GM23248 (cell line): ENCODE data around the gene SIVA1. TPM values are rescaled to one million over a fixed set of nuclear protein-coding genes. Genes with fewer than 3 reads are reported as not detected.
A peak's percentile ranks its signal among the peaks of the same experiment; 100 is the strongest.

Source experiments
- DNase-seq: peaks from one replicate; pipeline ENCODE4 v3.0.0-alpha.2; 2015
- H2AFZ ChIP-seq: fragments of 200-600 bp; sonication (generic); 2 replicates; pipeline ENCODE4 v1.6.1; 2016; ENCODE audit warnings: antibody characterized with exemption
- H3F3A ChIP-seq: fragments of 200-600 bp; sonication (generic); 2 replicates; pipeline ENCODE4 v1.6.1; 2016; ENCODE audit warnings: mild to moderate bottlenecking, antibody characterized with exemption, mixed run types; ENCODE audit not compliant: insufficient read depth
- H3K27ac ChIP-seq: fragments of 200-600 bp; sonication (generic); 2 replicates; pipeline ENCODE4 v1.5.1; 2016; ENCODE audit warnings: mild to moderate bottlenecking
- H3K27me3 ChIP-seq: fragments of 200-600 bp; sonication (generic); replicated peaks from 2 replicates; pipeline ENCODE4 v1.6.1; 2016; ENCODE audit warnings: mild to moderate bottlenecking; ENCODE audit not compliant: insufficient read depth
- H3K36me3 ChIP-seq: fragments of 200-600 bp; sonication (generic); 2 replicates; pipeline ENCODE4 v1.6.1; 2016; ENCODE audit warnings: low read depth, mild to moderate bottlenecking
- H3K4me1 ChIP-seq: fragments of 200-600 bp; sonication (generic); 2 replicates; pipeline ENCODE4 v1.6.1; 2016; ENCODE audit warnings: mild to moderate bottlenecking; ENCODE audit not compliant: insufficient read depth
- H3K4me2 ChIP-seq: fragments of 200-600 bp; sonication (generic); one replicate; pipeline ENCODE4 v1.6.1; 2016; ENCODE audit warnings: mild to moderate bottlenecking; ENCODE audit not compliant: unreplicated experiment
- H3K4me3 ChIP-seq: fragments of 200-600 bp; sonication (generic); 2 replicates; pipeline ENCODE4 v1.5.1; 2016; ENCODE audit warnings: mild to moderate bottlenecking
- H3K79me2 ChIP-seq: fragments of 200-600 bp; sonication (generic); 2 replicates; pipeline ENCODE4 v1.6.1; 2016; ENCODE audit warnings: mild to moderate bottlenecking; ENCODE audit not compliant: insufficient read depth
- H3K9ac ChIP-seq: fragments of 200-600 bp; sonication (generic); 2 replicates; pipeline ENCODE4 v1.6.1; 2016; ENCODE audit warnings: mild to moderate bottlenecking
- H3K9me2 ChIP-seq: fragments of 200-600 bp; sonication (generic); 2 replicates; pipeline ENCODE4 v1.6.1; 2016; ENCODE audit warnings: mixed run types, mild to moderate bottlenecking, moderate library complexity; ENCODE audit not compliant: insufficient read depth
- H3K9me3 ChIP-seq: fragments of 200-600 bp; sonication (generic); one replicate; pipeline ENCODE4 v1.6.1; 2017; ENCODE audit warnings: low read depth
- H4K20me1 ChIP-seq: fragments of 200-600 bp; sonication (generic); 2 replicates; pipeline ENCODE4 v1.6.0; 2016; ENCODE audit not compliant: insufficient read depth
- EZH2 ChIP-seq: fragments of 200-600 bp; sonication (generic); IDR thresholded peaks from 2 replicates; pipeline ENCODE4 v1.6.1; 2018; ENCODE audit warnings: antibody characterized with exemption, mild to moderate bottlenecking; ENCODE audit not compliant: insufficient read depth, poor library complexity, severe bottlenecking
- EZH2phosphoT487 ChIP-seq: fragments of 200-600 bp; sonication (generic); IDR thresholded peaks from 2 replicates; pipeline ENCODE4 v1.6.1; 2018; ENCODE audit warnings: antibody characterized with exemption, moderate library complexity, mild to moderate bottlenecking, low read depth; ENCODE audit not compliant: insufficient read depth
- WGBS, 2 experiments: methylation state at CpG; one replicate each; pipeline ENCODE4 v1.1.6; 2015 to 2017; ENCODE audit warnings: low lambda C conversion rate in 2 of 2, low coverage in 1 of 2; ENCODE audit errors: missing lambda C conversion rate in 2 of 2; 5-methylcytosine and 5-hydroxymethylcytosine counted together
- in situ Hi-C: fragments of 300-500 bp; cut with MboI; formaldehyde crosslinking; loops from 2 replicates; pipeline ENCODE4 v1.15.0; 2020
- polyA plus RNA-seq: library from polyadenylated mRNA; unstranded; fragments of >200 nt; fragmentation: Nextera tagmentation; extraction: Ambion mirVana; gene quantifications from 2 replicates; pipeline ENCODE4 v1.2.1, GENCODE V29; 2016
- total RNA-seq: library from RNA; depleted of rRNA; stranded (reverse); fragments of >200 nt; shearing (Covaris generic); gene quantifications from 2 replicates; pipeline ENCODE4 v1.2.3, GENCODE V29; 2014

SIVA1 gene
- total and polyA plus RNA-seq, 2 experiments from 2014 or later = 132 to 174 TPM

- no peaks in the 10 kb centered on the region for H3K9me2 ChIP-seq
- H2AFZ ChIP-seq = no peak overlapping the region
- H4K20me1 ChIP-seq = no peaks in the 10 kb centered on the region
- in situ Hi-C loops = no loop called here
- no peaks in the 10 kb centered on the region for H3K9me3 ChIP-seq
- peak; percentile 81 for DNase-seq
- TF ChIP-seq EZH2 (no peak), EZH2phosphoT487 (no peak)
- no peak overlapping the region for H3K27ac ChIP-seq
- no peak overlapping the region for H3K4me3 ChIP-seq
- no peak overlapping the region for H3K9ac ChIP-seq
- WGBS, 2 experiments = 16 to 17% methylated on average over 22 to 25 of the region's 25 CpGs
- peaks cover 6% of the 10 kb centered on the region; the same call in 1 of the 2 replicates for H3F3A ChIP-seq
- H3K4me2 ChIP-seq = no peak overlapping the region
- no peaks in the 10 kb centered on the region for H3K4me1 ChIP-seq
- H3K36me3 ChIP-seq = peaks cover 6% of the 10 kb centered on the region; the same call in 1 of the 2 replicates
- H3K79me2 ChIP-seq = no peaks in the 10 kb centered on the region
- no peaks in the 10 kb centered on the region for H3K27me3 ChIP-seq
Measured at GRCh38 chr14:104768437-104769323, 15.7 kb downstream of the SIVA1 start.

- TF ChIP-seq EZH2phosphoT487 = no peak
- TF ChIP-seq EZH2 = no peak
- no peaks in the 10 kb centered on the region for H4K20me1 ChIP-seq
- DNase-seq = no peak
- peaks cover 6% of the 10 kb centered on the region; the same call in 1 of the 2 replicates for H3F3A ChIP-seq
- H3K27me3 ChIP-seq = no peaks in the 10 kb centered on the region
- no peak overlapping the region for H3K4me3 ChIP-seq
- H3K9ac ChIP-seq = no peak overlapping the region
- in situ Hi-C loops = no loop called here
- H3K4me2 ChIP-seq = no peak overlapping the region
- no peaks in the 10 kb centered on the region for H3K4me1 ChIP-seq
- no peak overlapping the region for H3K27ac ChIP-seq
- no peaks in the 10 kb centered on the region for H3K9me2 ChIP-seq
- no peaks in the 10 kb centered on the region for H3K79me2 ChIP-seq
- H3K36me3 ChIP-seq = peaks cover 6% of the 10 kb centered on the region; the same call in 1 of the 2 replicates
- no peak overlapping the region for H2AFZ ChIP-seq
- H3K9me3 ChIP-seq = no peaks in the 10 kb centered on the region
- 83% methylated on average over 18 of the region's 18 CpGs for WGBS, 2 experiments
Measured at GRCh38 chr14:104769324-104770071, 16.6 kb downstream of the SIVA1 start.

GRCh38 chr14:104770072-104770579, 17.2 kb downstream of the SIVA1 start:
- no peak overlapping the region for H3K9ac ChIP-seq
- no peak overlapping the region for H3K4me3 ChIP-seq
- peaks cover 6% of the 10 kb centered on the region; the same call in 1 of the 2 replicates for H3K36me3 ChIP-seq
- H4K20me1 ChIP-seq = no peaks in the 10 kb centered on the region
- no peak overlapping the region for H3K4me2 ChIP-seq
- no peaks in the 10 kb centered on the region for H3K4me1 ChIP-seq
- in situ Hi-C loops = no loop called here
- H3K9me3 ChIP-seq = no peaks in the 10 kb centered on the region
- WGBS, 2 experiments = 55 to 61% methylated on average over 22 to 24 of the region's 24 CpGs
- TF ChIP-seq EZH2 (no peak), EZH2phosphoT487 (no peak)
- H2AFZ ChIP-seq = no peak overlapping the region
- H3K9me2 ChIP-seq = no peaks in the 10 kb centered on the region
- H3F3A ChIP-seq = peaks cover 6% of the 10 kb centered on the region; the same call in 1 of the 2 replicates
- H3K27ac ChIP-seq = no peak overlapping the region
- H3K27me3 ChIP-seq = no peaks in the 10 kb centered on the region
- no peaks in the 10 kb centered on the region for H3K79me2 ChIP-seq
- no peak for DNase-seq

GRCh38 chr14:104770851-104771272, 17.9 kb downstream of the SIVA1 start:
- H3K9ac ChIP-seq = no peak overlapping the region
- no peaks in the 10 kb centered on the region for H4K20me1 ChIP-seq
- H3K27me3 ChIP-seq = no peaks in the 10 kb centered on the region
- no peak overlapping the region for H3K27ac ChIP-seq
- H2AFZ ChIP-seq = no peak overlapping the region
- TF ChIP-seq EZH2 = no peak
- no peak for TF ChIP-seq EZH2phosphoT487
- peak; percentile 49 for DNase-seq
- in situ Hi-C loops = no loop called here
- 97 to 99% methylated on average over 5 of the region's 5 CpGs for WGBS, 2 experiments
- no peaks in the 10 kb centered on the region for H3K4me1 ChIP-seq
- H3K9me3 ChIP-seq = no peaks in the 10 kb centered on the region
- H3K4me2 ChIP-seq = no peak overlapping the region
- H3K9me2 ChIP-seq = no peaks in the 10 kb centered on the region
- H3F3A ChIP-seq = no peaks in the 10 kb centered on the region
- peaks cover 6% of the 10 kb centered on the region; the same call in 1 of the 2 replicates for H3K36me3 ChIP-seq
- no peak overlapping the region for H3K4me3 ChIP-seq
- no peaks in the 10 kb centered on the region for H3K79me2 ChIP-seq
